LNCaP clone FGC (cell line): ENCODE measurements around the gene CHD5.

Source experiments
- DNase-seq: peaks from one replicate; pipeline ENCODE4 v3.0.0-alpha.2; 2011; ENCODE audit warnings: low read depth
- H3K4me3 ChIP-seq: 2 replicates; pipeline ENCODE4 v1.5.1; 2011; ENCODE audit warnings: mild to moderate bottlenecking, low read depth, low read length, control low read depth
- TF ChIP-seq, protein P1 (sequence below): IDR thresholded peaks from 2 replicates; pipeline ENCODE4 v1.5.1; 2012; ENCODE audit warnings: mild to moderate bottlenecking; ENCODE audit not compliant: control insufficient read depth, insufficient read depth; ENCODE audit errors: extremely low read depth

Gene CHD5

DNA sequence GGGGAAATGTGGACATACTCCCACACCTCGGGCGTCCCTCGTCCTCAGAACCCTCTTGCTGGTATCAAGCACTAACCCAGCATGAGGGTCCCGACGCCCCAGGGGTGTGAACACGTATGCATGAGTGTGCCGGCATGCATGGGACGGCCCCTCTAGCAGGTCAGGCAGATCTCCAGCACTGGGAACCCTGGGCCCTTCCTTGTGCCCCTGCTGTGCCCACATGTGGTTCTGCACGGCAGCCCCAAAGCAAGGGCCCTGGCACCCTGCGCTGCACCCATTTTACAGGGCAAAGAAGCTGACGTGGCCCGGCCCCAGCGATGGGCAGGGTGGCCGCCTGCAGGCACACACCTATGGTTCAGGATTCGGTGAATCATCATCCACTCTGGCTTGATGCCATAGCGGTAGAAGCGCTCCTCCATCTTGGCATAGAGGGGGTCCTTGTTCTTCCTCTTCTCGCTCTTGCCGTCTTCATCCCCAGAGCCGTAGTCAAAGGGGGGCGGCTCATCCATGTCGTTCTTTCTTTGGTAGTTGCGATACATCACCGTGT, 34.2 kb downstream of the CHD5 start:
- no peak overlapping the region for H3K4me3 ChIP-seq
- DNase-seq = no peak
- TF ChIP-seq, protein P1, sequence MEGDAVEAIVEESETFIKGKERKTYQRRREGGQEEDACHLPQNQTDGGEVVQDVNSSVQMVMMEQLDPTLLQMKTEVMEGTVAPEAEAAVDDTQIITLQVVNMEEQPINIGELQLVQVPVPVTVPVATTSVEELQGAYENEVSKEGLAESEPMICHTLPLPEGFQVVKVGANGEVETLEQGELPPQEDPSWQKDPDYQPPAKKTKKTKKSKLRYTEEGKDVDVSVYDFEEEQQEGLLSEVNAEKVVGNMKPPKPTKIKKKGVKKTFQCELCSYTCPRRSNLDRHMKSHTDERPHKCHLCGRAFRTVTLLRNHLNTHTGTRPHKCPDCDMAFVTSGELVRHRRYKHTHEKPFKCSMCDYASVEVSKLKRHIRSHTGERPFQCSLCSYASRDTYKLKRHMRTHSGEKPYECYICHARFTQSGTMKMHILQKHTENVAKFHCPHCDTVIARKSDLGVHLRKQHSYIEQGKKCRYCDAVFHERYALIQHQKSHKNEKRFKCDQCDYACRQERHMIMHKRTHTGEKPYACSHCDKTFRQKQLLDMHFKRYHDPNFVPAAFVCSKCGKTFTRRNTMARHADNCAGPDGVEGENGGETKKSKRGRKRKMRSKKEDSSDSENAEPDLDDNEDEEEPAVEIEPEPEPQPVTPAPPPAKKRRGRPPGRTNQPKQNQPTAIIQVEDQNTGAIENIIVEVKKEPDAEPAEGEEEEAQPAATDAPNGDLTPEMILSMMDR = no peak

DNA sequence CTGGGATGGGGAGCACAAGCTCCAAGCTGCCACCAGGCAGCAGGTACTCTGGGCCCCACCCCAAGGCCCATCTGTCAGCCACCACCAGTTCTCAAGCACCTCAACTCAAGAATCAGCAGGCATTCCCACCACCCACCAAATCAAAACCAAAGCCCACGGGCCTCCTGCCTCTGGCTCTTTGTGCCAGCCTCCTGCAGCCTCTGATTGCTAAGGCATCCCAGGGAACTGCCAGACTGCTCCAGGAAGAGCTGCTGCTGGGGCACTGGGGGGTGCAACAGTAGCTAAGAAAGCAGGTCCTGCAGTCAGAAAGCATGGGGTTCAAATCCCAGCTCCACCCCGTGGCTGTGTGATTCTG, 34.7 kb downstream of the CHD5 start:
- TF ChIP-seq, protein P1 = no peak
- no peak for DNase-seq

DNA sequence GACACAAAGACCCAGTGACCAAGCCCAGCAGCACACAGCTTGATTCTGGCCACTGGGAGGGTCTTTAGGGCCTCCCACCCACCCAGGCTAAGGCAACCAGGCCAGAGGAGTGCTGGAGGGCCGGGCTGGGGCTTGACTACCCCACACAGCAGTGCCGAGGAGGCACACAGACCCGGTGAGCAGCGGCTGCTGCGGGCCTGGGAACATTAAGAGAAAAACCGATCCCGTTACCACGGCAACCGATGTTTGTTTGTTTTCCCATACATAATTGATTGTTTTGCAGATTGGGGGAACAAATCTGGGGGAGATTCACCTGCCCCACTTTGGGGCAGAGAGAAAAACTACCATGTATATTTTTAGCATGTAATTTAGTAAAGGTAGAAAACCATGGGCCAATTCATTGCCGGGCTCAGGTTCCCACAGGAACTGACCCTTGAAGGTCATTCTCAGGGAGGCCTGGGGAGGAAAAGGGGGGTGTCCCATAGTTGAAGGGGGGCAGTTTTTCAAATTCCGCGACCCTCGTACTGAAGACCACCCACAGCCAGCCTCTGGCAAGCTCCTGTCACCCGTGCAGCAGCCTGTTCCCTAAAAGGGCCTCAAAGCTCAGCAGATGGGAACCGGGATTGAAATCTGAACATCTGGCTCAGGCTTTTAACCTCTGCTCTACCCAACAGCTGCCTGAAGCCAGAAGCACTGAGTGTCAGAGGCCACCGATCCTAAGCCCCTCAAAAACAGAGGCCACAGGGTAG, 35.3 kb downstream of the CHD5 start:
- TF ChIP-seq, protein P1 = no peak
- no peak overlapping the region for H3K4me3 ChIP-seq
- DNase-seq = no peak

More for the DNA sequence above, 34.7 kb downstream of the CHD5 start:
- H3K4me3 ChIP-seq = no peak overlapping the region

DNA sequence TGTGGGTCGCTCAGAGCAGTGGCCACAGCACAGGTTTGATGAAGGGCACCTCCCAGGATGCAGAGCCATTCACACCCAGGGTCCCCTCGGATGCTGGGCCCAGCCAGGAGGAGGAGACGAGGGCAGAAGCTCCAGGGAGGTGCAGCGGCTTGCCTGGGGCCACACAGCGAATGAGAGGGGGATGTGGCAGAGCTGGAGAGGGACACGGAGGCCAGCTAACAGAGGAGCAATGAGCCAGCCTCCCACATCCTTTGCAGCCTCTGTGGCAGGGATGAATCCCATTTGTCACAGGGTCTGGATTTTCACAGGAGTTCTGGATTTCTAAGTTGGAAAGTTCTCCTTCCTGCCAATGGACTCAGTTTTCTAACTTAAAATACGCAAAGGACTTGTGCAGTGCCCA, 35.9 kb downstream of the CHD5 start:
- no peak for DNase-seq
- no peak overlapping the region for H3K4me3 ChIP-seq
- TF ChIP-seq, protein P1 = no peak

DNA sequence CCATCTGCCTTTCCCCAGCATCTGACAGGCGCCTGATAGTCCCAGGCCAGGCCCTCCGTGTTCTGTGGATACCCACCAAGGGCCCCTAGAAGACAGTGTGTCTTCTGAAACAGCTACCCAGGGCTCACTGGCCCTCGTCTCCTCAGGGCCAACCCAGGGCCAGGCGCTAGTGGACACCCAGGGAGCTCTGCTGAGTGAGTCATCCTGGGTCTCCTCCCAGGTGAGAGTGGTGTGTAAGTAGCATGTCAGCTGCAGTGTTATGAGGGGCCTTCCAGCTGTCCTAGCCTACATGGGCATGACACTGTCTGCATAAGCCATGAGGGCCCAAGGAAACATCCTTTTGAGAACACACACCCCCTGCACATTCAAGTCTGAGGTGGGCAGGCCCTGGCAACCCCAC, 36.7 kb downstream of the CHD5 start:
- no peak for DNase-seq
- no peak overlapping the region for H3K4me3 ChIP-seq
- TF ChIP-seq, protein P1 = no peak

DNA sequence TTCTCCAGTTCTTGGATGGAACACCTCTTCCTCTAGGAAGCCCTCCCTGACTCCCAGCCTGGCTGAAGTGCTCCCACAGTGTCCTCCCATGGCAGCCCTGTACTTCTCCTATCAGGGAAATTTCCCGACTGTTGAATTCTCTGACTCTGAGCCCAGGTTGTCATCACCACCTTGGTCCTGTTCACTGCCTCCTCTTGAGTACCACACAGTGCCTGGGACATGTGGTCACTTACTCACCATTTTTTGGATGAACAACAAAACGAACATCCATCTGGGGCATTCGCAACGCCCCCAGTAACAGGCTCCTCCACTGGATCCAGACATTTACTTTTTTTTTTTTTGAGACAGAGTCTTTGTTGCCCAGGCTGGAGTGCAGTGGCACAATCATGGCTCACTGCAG, 37.4 kb downstream of the CHD5 start:
- no peak for DNase-seq
- TF ChIP-seq, protein P1 = no peak
- H3K4me3 ChIP-seq = no peak overlapping the region
